Lower lobe of right lung (tissue), 2 donors: ENCODE results near the gene TSPAN5. TPM values are rescaled to one million over a fixed set of nuclear protein-coding genes. Genes with fewer than 3 reads are reported as not detected.

Experiments used
- ATAC-seq, 2 donors: fragments of 200-7000 bp; cut with Tn5 transposase; one replicate each; pipeline ENCODE4 v1.9.1; 2020 to 2022; ENCODE audit warnings: mild to moderate bottlenecking in 2 of 2, moderate library complexity in 2 of 2
- DNase-seq: peaks from one replicate; pipeline ENCODE4 v3.0.0-alpha.2; 2020
- H3K27ac ChIP-seq: fragments of 200-600 bp; one replicate; pipeline ENCODE4 v1.8.0; 2022
- H3K27me3 ChIP-seq: fragments of 200-600 bp; one replicate; pipeline ENCODE4 v1.8.0; 2022; ENCODE audit warnings: low read depth
- H3K36me3 ChIP-seq: fragments of 200-600 bp; one replicate; pipeline ENCODE4 v1.8.0; 2022; ENCODE audit warnings: mild to moderate bottlenecking
- H3K4me1 ChIP-seq: fragments of 200-600 bp; one replicate; pipeline ENCODE4 v1.8.0; 2022
- H3K4me3 ChIP-seq: fragments of 200-600 bp; one replicate; pipeline ENCODE4 v1.8.0; 2022; ENCODE audit warnings: mild to moderate bottlenecking
- H3K9me3 ChIP-seq: fragments of 200-600 bp; one replicate; pipeline ENCODE4 v1.8.0; 2022
- CTCF ChIP-seq: fragments of 200-600 bp; IDR thresholded peaks from one replicate; pipeline ENCODE4 v1.8.0; 2022; ENCODE audit warnings: antibody characterized with exemption, mild to moderate bottlenecking
- intact Hi-C: fragments of 100-400 bp; cut with DNase I; formaldehyde crosslinking; loops from one replicate; pipeline ENCODE4 v1.11.0; 2022
- total RNA-seq: library from RNA; stranded (reverse); fragmentation: NEBNext Ultra II Directional; extraction: Animal tissue kit (Norgen Biotek cat#: 25700); gene quantifications from one replicate; pipeline ENCODE4 v1.2.1, GENCODE V29; 2021
- donor health status: DM: no; HTN: yes; CAD: no; lungs with severe emphysema.

The TSPAN5 gene
- total RNA-seq, 1 donor from 2014 or later = 5.7 TPM

GRCh38 chr4:98505992-98506391 is 152.4 kb downstream of the TSPAN5 start:
- Histone ChIP-seq H3K27ac (no peak overlapping the region), H3K36me3 (no peaks in the 10 kb centered on the region), H3K9me3 (no peaks in the 10 kb centered on the region), H3K4me1 (peaks cover 8% of the 10 kb centered on the region), H3K27me3 (no peaks in the 10 kb centered on the region), H3K4me3 (no peak overlapping the region)
- DNase-seq = no peak
- intact Hi-C loops = no loop called here
- ATAC-seq = no peak
- no peak for TF ChIP-seq CTCF

- intact Hi-C loops = no loop called here
- DNase-seq (no peak), ATAC-seq (no peak)
- no peaks in the 10 kb centered on the region for H3K9me3 ChIP-seq
- no peak for TF ChIP-seq CTCF
- H3K27ac ChIP-seq = no peak overlapping the region
- H3K36me3 ChIP-seq = no peaks in the 10 kb centered on the region
- H3K27me3 ChIP-seq = no peaks in the 10 kb centered on the region
- no peak overlapping the region for H3K4me3 ChIP-seq
- H3K4me1 ChIP-seq = no peaks in the 10 kb centered on the region
Measured at GRCh38 chr4:98504091-98504490, 154.3 kb downstream of the TSPAN5 start.

- Histone ChIP-seq H3K4me1 (no peaks in the 10 kb centered on the region), H3K36me3 (no peaks in the 10 kb centered on the region), H3K9me3 (no peaks in the 10 kb centered on the region), H3K4me3 (no peak overlapping the region), H3K27ac (no peak overlapping the region), H3K27me3 (no peaks in the 10 kb centered on the region)
- DNase-seq = no peak
- intact Hi-C loops = no loop called here
- ATAC-seq = no peak
- no peak for TF ChIP-seq CTCF
Measured at GRCh38 chr4:98503676-98504075, 154.7 kb downstream of the TSPAN5 start.

- DNase-seq = no peak
- Histone ChIP-seq H3K27ac (no peak overlapping the region), H3K4me3 (no peak overlapping the region), H3K27me3 (no peaks in the 10 kb centered on the region), H3K4me1 (no peaks in the 10 kb centered on the region), H3K9me3 (no peaks in the 10 kb centered on the region), H3K36me3 (no peaks in the 10 kb centered on the region)
- intact Hi-C loops = no loop called here
- TF ChIP-seq CTCF = no peak
- ATAC-seq = no peak
Measured at GRCh38 chr4:98502624-98503023, 155.8 kb downstream of the TSPAN5 start.

DNA sequence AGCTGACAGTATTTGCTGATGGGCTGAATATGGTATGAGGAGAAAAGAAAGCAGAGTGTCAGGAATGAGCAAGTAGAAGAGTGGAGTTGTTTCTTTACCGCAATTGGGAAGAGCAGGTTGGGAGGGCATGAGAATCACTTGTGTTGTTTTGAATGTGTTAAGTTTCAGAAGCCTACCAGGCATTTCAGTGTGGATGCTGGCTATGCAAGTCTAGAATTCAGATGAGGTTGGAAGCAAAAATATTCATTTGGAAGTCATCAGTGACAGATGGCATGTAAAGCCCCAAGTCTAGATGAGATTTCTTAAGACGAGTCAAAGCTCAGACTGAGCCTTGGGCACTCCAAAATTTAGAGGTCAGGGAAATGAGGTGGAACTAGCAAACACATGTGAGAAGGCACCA is 156.4 kb downstream of the TSPAN5 start:
- Histone ChIP-seq H3K36me3 (no peaks in the 10 kb centered on the region), H3K27ac (no peak overlapping the region), H3K4me3 (no peak overlapping the region), H3K9me3 (no peaks in the 10 kb centered on the region), H3K27me3 (no peaks in the 10 kb centered on the region), H3K4me1 (no peaks in the 10 kb centered on the region)
- DNase-seq = no peak
- TF ChIP-seq CTCF = no peak
- intact Hi-C loops = no loop called here
- no peak for ATAC-seq

- Histone ChIP-seq H3K36me3 (no peaks in the 10 kb centered on the region), H3K27ac (no peak overlapping the region), H3K27me3 (no peaks in the 10 kb centered on the region), H3K4me3 (no peak overlapping the region), H3K9me3 (no peaks in the 10 kb centered on the region), H3K4me1 (no peaks in the 10 kb centered on the region)
- TF ChIP-seq CTCF = no peak
- DNase-seq = no peak
- intact Hi-C loops = no loop called here
- no peak for ATAC-seq
Measured at GRCh38 chr4:98501383-98501782, 157.0 kb downstream of the TSPAN5 start.
